Activated T-helper 1 cell treated with anti-CD3 and anti-CD28 coated beads, Interleukin-12 subunit alpha, Interleukin-12 subunit beta, Interleukin-2, Interleukin-4 antibody, amounts not matched to agents 30 ng/mL and 10 ng/mL and 1 ng/mL, durations not matched to agents 14 hours and 24 hours and 36 hours (primary cell): ENCODE results near the gene ADCY1. TPM values are rescaled to one million over a fixed set of nuclear protein-coding genes. Genes with fewer than 3 reads are reported as not detected.

Experiments
- DNase-seq: peaks from one replicate; pipeline ENCODE4 v3.0.0; 2021; ENCODE audit warnings: low spot score
- H3K27ac Mint-ChIP-seq: one replicate; pipeline ENCODE4 v1.8.0; 2021; ENCODE audit warnings: mild to moderate bottlenecking, mixed read lengths
- H3K27me3 Mint-ChIP-seq: one replicate; pipeline ENCODE4 v1.8.0; 2022; ENCODE audit warnings: mild to moderate bottlenecking, moderate library complexity, mixed read lengths; ENCODE audit not compliant: insufficient read depth
- H3K36me3 Mint-ChIP-seq: one replicate; pipeline ENCODE4 v1.8.0; 2021; ENCODE audit warnings: low read depth, mixed read lengths
- H3K4me1 Mint-ChIP-seq: one replicate; pipeline ENCODE4 v1.8.0; 2021; ENCODE audit warnings: low read depth, mixed read lengths
- H3K4me3 Mint-ChIP-seq: one replicate; pipeline ENCODE4 v1.8.0; 2021; ENCODE audit warnings: mild to moderate bottlenecking, moderate library complexity, mixed read lengths
- H3K9me3 Mint-ChIP-seq: one replicate; pipeline ENCODE4 v1.8.0; 2021; ENCODE audit warnings: mixed read lengths
- intact Hi-C: fragments of 100-400 bp; cut with micrococcal nuclease; formaldehyde crosslinking; loops from one replicate; pipeline ENCODE4 v1.15.1; 2024
- total RNA-seq: library from RNA; stranded (reverse); gene quantifications from 2 replicates; pipeline ENCODE4 v1.2.3, GENCODE V29; 2022

Gene ADCY1
- total RNA-seq, 1 donor from 2014 or later = 2.9 TPM

DNA sequence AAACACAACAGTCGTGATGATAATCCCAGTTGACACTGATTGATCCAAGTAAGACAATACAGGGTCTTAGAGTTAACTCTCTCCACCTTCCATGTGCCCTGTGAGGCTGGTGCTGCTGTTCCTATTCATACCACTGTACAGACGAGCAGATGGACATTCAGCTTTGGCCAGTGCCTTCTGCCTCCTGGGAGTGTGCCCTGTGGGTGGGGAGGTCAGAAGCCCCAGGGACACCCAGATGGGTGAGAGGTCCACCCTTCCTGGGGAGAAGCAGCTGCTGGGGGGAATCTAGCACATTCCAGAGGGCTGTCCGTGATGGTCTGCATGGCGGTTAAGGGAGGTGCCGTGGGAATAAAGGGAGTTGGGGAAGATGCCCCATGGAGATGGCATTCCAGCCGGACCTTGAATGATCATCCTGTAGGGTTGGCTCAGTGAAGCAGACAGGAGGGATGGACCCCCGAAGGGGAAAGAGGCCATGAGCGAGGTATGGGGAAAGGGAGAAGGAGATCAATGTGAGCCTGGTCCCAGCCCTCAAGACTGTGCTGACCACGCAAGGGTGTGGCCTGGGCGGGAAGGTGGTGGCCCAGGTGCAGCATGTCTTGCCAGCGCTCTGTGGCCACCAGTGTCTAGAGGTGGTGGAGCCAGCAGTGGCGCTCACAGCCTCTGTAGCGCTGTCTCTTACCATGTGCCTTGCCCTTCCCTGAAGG is 74.0 kb downstream of the ADCY1 start:
- no peaks in the 10 kb centered on the region for H3K27me3 Mint-ChIP-seq
- H3K36me3 Mint-ChIP-seq = no peaks in the 10 kb centered on the region
- H3K27ac Mint-ChIP-seq = no peak overlapping the region
- no peaks in the 10 kb centered on the region for H3K4me1 Mint-ChIP-seq
- H3K9me3 Mint-ChIP-seq = no peaks in the 10 kb centered on the region
- no peak overlapping the region for H3K4me3 Mint-ChIP-seq
- DNase-seq = no peak
- intact Hi-C loops = no loop called here

DNA sequence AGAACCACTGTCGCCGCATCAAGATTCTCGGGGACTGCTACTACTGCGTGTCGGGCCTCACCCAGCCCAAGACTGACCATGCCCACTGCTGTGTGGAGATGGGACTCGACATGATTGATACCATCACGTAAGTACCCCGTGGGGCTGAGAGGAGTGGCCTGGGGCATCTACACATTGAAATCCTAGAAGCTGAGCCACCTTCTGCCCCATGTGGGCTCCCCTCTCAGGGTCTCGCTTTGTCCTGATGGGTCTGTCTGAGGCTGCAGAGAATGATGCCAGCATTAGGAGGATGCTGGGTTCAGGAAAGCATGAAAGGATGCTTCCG is 74.5 kb downstream of the ADCY1 start:
- no peaks in the 10 kb centered on the region for H3K9me3 Mint-ChIP-seq
- no peaks in the 10 kb centered on the region for H3K4me1 Mint-ChIP-seq
- no peaks in the 10 kb centered on the region for H3K36me3 Mint-ChIP-seq
- no peak for DNase-seq
- no peaks in the 10 kb centered on the region for H3K27me3 Mint-ChIP-seq
- intact Hi-C loops = no loop called here
- H3K4me3 Mint-ChIP-seq = no peak overlapping the region
- H3K27ac Mint-ChIP-seq = no peak overlapping the region

DNA sequence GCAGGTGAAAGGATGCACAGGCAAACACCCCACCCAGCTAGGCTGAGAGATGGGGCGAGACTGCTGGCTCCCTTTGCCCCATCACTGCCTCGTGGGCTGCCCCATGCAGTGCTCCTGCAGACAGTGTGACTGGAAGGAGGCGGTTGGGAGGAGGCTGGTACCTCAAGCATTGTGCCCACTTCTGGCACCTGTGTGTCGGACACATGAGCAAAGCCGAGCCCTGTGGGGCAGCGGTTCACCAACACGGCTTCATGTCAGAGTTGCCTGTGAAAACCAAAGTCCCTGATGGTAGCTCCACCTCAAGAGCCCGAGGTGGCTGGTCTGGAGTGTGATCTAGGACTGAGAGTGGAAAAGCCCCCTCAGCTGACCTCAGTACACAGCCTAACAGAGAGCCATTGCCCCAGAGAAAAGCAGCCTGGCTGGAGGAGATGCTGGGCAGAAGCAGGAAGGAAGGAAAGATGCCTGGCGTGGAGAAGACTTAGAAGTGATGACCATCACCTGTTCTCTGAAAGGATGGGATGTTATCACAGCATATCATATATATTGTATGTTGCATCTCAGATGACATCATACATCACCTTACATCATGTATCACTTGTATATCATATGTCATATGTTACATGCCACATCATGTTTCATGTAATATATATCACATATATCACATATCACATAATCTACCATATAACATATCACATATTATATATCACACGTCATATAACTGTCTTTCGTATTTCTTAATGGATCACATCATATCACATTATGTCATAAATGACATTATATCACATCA is 75.6 kb downstream of the ADCY1 start:
- Mint-ChIP-seq H3K36me3 (no peaks in the 10 kb centered on the region), H3K4me3 (no peak overlapping the region), H3K9me3 (no peaks in the 10 kb centered on the region), H3K27me3 (no peaks in the 10 kb centered on the region), H3K4me1 (no peaks in the 10 kb centered on the region), H3K27ac (no peak overlapping the region)
- intact Hi-C loops = no loop called here
- no peak for DNase-seq

DNA sequence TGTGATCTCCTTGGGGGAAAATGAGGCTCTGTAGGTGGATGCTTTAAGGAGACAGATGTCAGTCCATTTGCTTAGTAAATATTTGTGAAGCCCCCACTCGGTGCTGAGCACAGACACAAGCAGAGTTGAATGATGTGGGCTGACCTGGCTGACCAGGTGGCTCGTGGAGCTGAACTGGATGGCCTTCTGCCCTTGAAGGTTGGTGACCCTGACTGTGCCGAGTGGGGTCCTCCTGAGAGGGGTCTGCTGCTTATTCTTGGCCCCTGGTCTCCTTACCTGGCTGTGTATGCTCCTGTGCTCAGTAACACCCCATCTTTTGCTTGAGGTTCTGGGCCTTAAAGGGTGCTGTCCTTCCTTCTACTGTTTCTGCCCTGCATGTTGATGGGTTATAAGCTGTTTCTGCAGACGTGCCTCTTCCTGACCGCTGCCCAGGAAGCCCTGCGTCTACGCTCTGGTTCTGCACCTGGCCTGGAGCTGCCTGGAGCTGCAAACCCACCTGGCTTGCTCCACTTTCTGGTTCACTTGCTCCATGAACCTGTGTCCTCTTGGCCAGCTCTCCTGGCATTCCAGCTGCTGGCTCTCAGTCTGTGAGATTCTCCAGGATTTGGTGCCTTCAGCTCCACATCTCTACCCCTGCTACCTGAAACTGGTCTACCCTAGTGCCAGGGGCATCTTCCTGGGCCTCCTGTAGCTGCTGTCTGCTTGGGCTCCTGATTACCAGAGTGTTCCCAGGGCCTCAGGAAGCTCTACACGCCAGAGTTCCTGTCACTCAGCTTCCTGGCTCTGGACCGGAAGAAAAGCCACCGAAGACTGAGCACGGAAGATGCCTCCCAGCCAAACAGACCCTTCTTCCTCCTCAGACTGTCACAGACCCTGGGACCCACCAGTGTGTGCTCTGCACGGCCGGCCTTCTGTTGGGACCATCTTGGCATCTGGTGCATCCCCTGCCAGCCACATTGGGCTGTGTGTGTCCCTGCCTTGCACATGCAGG is 76.5 kb downstream of the ADCY1 start:
- no peak for DNase-seq
- Mint-ChIP-seq H3K36me3 (no peaks in the 10 kb centered on the region), H3K27me3 (no peaks in the 10 kb centered on the region), H3K27ac (no peak overlapping the region), H3K4me1 (no peaks in the 10 kb centered on the region), H3K4me3 (no peak overlapping the region), H3K9me3 (no peaks in the 10 kb centered on the region)
- intact Hi-C loops = no loop called here

DNA sequence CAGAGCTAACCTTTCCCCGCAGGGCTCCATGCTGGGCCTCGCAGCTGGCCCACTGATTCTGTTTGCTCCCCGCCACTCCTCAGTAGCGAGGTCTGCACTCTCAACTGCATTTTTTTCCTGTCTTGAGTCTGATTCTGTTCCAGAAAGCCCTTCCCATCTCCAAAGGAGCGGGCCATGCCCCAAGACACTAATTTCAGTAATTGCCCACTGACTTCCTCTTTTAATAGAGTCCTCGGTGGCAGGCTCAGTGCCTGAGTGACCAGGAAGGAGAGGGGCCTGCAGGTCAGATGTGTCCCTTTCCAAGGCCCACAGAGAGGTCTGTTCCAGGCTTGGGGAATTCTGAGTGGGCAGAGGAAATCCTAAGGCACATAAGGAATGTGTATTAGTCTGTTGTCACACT is 77.4 kb downstream of the ADCY1 start:
- Mint-ChIP-seq H3K4me1 (no peaks in the 10 kb centered on the region), H3K4me3 (no peak overlapping the region), H3K9me3 (no peaks in the 10 kb centered on the region), H3K27me3 (no peaks in the 10 kb centered on the region), H3K36me3 (no peaks in the 10 kb centered on the region), H3K27ac (no peak overlapping the region)
- DNase-seq = no peak
- intact Hi-C loops = no loop called here

DNA sequence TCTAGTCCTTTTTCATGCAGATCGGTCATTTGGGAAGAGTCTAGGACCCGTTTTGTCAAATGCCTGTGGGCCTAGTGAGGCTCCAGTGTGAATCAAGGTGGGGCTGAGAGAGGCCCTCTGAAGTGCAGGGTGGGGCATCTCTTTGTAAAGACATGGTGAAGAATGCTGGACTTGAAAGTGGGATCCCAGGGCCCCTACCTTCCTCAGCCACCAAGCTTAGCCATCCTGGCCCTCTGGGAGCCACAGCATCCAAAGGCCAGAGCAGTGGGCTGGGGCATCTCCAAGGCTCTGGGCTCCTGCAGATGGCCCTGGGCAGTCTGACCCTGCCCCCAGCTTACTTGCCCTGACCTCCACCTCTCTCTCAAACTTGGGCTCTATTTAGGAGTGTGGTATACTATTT is 78.5 kb downstream of the ADCY1 start:
- no peaks in the 10 kb centered on the region for H3K9me3 Mint-ChIP-seq
- H3K4me3 Mint-ChIP-seq = no peak overlapping the region
- H3K27me3 Mint-ChIP-seq = no peaks in the 10 kb centered on the region
- no peak for DNase-seq
- intact Hi-C loops = no loop called here
- H3K4me1 Mint-ChIP-seq = no peaks in the 10 kb centered on the region
- no peaks in the 10 kb centered on the region for H3K36me3 Mint-ChIP-seq
- H3K27ac Mint-ChIP-seq = no peak overlapping the region

DNA sequence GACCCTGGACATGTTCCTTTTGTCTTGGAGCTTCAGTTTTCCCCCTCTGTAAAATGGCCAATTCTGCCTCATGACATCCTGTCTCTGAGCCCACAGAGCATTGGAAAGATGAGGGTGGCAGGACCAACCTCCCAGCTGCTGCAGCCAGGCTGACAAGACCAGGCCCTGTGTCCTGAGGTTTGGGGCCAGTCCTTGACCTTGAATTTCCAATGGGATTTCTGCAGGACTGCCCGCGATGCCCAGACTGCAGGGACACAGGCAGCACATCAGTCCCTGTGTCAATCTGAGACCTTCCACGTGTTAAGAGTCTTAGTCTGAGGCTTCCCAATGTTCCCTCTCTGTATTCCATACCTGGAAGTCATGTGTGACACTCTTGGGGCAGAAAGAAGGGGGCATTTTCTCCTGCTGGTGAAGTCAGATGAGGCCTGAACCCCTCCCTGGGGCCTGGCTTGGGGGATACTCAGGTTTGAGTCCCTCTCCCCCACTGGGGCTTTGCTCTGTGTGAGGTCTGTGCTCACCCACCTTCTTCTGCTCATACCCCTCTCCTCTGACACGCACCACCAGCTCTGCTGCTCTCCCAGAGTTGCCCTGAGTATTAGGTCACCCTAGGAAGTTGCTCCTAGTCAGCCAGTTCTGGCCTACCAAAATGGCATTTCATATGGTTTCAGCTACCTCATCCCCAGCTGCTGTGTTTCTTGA is 79.2 kb downstream of the ADCY1 start:
- Mint-ChIP-seq H3K4me1 (no peaks in the 10 kb centered on the region), H3K9me3 (no peaks in the 10 kb centered on the region), H3K27me3 (no peaks in the 10 kb centered on the region), H3K36me3 (no peaks in the 10 kb centered on the region), H3K4me3 (no peak overlapping the region), H3K27ac (no peak overlapping the region)
- no peak for DNase-seq
- intact Hi-C loops = no loop called here

DNA sequence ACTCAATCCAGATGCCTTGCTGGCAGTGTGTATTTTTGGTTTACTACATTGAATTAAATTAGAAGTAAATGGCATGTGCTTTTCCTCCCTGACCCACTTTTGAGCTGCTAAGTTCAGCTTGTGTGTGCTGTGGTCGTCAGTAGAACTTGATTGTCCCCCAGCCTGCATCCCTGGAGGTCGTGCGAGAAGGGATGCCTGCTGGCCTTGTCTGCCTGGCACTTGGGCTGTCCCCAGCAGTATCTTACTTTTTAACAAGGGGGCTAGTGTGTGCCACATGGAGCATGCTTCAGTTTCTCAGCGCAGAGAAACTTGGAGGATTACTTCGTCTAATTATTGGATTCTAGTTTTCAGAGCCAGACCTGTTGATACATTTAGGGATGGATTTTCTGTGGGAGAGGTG is 80.2 kb downstream of the ADCY1 start:
- Mint-ChIP-seq H3K4me1 (no peaks in the 10 kb centered on the region), H3K27me3 (no peaks in the 10 kb centered on the region), H3K4me3 (no peak overlapping the region), H3K9me3 (no peaks in the 10 kb centered on the region), H3K27ac (no peak overlapping the region), H3K36me3 (no peaks in the 10 kb centered on the region)
- intact Hi-C loops = no loop called here
- no peak for DNase-seq

DNA sequence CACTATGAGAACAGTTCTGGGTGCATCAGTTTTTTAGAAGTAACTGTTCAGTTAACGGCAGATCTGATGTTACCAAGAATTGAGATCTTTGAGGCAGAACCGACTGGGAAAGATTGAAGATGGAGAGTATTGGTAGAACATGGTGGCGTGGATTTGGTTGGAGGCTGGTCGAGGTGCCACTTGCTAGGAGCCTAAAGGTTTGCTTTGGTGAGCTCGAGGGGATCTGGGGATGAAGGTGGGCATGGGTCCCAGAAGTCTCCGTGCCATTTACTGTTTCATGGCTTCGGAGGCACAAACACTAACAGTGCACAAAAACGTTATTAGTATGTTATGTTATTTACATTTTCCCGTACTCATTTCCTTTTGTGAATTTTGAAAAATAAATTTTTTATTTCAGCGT is 81.4 kb downstream of the ADCY1 start:
- Mint-ChIP-seq H3K4me3 (no peak overlapping the region), H3K27me3 (no peaks in the 10 kb centered on the region), H3K36me3 (no peaks in the 10 kb centered on the region), H3K27ac (no peak overlapping the region), H3K4me1 (no peaks in the 10 kb centered on the region), H3K9me3 (no peaks in the 10 kb centered on the region)
- no peak for DNase-seq
- intact Hi-C loops = no loop called here

DNA sequence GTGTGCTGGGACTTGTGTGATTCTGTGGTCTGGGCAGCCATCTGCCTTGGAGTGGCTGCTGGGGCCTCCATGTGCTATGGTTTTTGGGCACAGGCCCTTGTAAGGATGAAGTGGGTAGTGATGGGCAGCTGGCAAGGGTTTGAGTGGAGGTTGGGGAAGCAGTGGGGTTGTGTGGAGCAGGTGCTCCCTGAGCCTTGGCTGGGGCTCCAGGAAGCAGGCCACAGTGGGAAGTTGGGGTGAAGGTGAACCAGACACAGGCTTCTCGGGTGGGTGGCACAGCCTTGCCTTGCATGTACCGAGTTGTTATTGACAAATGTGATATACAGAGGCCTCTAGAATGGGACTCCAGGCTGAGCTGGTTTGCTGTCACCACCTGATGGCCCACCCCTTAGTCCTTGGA is 82.3 kb downstream of the ADCY1 start:
- Mint-ChIP-seq H3K4me3 (no peak overlapping the region), H3K4me1 (no peaks in the 10 kb centered on the region), H3K36me3 (no peaks in the 10 kb centered on the region), H3K27me3 (no peaks in the 10 kb centered on the region), H3K9me3 (no peaks in the 10 kb centered on the region), H3K27ac (no peak overlapping the region)
- intact Hi-C loops = no loop called here
- DNase-seq = no peak

DNA sequence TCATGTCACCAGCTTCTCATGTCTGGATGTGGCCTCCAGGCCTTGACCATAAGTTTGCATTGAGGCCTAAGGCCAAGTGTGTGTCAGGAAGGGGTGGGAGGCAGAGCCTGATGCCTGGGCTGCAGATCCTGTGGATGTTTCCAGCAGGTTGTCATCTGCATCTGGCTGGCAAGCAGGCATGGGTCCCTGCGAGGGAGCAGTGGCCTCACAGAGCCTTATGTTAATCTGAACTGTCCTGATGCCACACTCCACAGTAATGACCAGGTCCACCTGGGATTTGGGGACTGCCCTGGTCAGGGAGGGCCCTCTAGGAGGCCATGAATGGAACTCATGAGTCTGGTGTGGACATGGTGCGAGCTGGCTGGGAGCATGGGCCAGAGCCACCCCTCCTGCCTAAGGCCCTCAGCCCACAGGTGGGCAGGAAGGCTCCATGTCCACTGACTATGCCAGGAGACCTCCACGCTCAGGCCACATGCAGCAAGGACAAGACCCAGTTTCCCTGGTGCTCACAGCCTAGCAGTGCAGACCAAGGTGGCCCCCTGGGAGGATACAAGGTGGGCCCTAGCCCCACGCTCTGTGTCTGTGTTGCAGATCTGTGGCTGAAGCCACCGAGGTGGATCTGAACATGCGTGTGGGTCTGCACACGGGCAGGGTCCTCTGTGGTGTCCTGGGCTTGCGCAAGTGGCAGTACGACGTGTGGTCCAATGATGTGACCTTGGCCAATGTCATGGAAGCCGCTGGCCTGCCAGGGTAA is 83.1 kb downstream of the ADCY1 start:
- intact Hi-C loops = no loop called here
- no peaks in the 10 kb centered on the region for H3K27me3 Mint-ChIP-seq
- H3K4me1 Mint-ChIP-seq = no peaks in the 10 kb centered on the region
- no peaks in the 10 kb centered on the region for H3K36me3 Mint-ChIP-seq
- H3K4me3 Mint-ChIP-seq = no peak overlapping the region
- DNase-seq = no peak
- H3K27ac Mint-ChIP-seq = no peak overlapping the region
- no peaks in the 10 kb centered on the region for H3K9me3 Mint-ChIP-seq
